Caco-2 (cell line): ENCODE measurements around the gene GPR85. TPM values are rescaled to one million over a fixed set of nuclear protein-coding genes. Genes with fewer than 3 reads are reported as not detected.

Experiments
- BruUV-seq: library from RNA; stranded (reverse); fragments of 400-500 nt; replicated peaks from 2 replicates; lab custom pipeline; 2021; lab: Mats Ljungman, UMichigan
- CTCF ChIA-PET: fragments of 300-600 bp; sonication (Branson Sonifier 250); formaldehyde crosslinking; loops from one replicate; lab custom pipeline; 2022; ENCODE audit warnings: antibody characterized with exemption; lab: Charles Lee
- POLR2A ChIA-PET: fragments of 300-600 bp; sonication (Branson Sonifier 250); formaldehyde crosslinking; loops from one replicate; lab custom pipeline; 2022; ENCODE audit warnings: antibody characterized with exemption; lab: Charles Lee
- DNase-seq, 2 experiments: peaks; one replicate each; pipeline versions ENCODE4 v3.0.0 to v3.0.0-alpha.2; 2020 to 2022
- H3K27me3 ChIP-seq: replicated peaks from 2 replicates; pipeline ENCODE4 v1.6.0; 2011; ENCODE audit warnings: low read length; ENCODE audit not compliant: control insufficient read depth, insufficient read depth
- H3K36me3 ChIP-seq: 2 replicates; pipeline ENCODE4 v1.5.1; 2011; ENCODE audit warnings: low read length; ENCODE audit not compliant: control insufficient read depth, insufficient read depth
- H3K4me1 ChIP-seq: fragments of 250-450 bp; sonication (Bioruptor Pico); 2 replicates; pipeline ENCODE4 v1.5.1; 2020; ENCODE audit warnings: mild to moderate bottlenecking
- H3K4me3 ChIP-seq: 2 replicates; pipeline ENCODE4 v1.5.1; 2011; ENCODE audit warnings: low read depth, mild to moderate bottlenecking, control low read depth, low read length
- H3K9me3 ChIP-seq: fragments of 250-450 bp; sonication (Bioruptor Pico); 2 replicates; pipeline ENCODE4 v1.5.1; 2020; ENCODE audit warnings: mild to moderate bottlenecking, moderate library complexity
- H3K27ac Mint-ChIP-seq: one replicate; pipeline ENCODE4 v1.8.0; 2022; ENCODE audit warnings: mixed read lengths; ENCODE audit not compliant: unreplicated experiment
- H3K27me3 Mint-ChIP-seq: one replicate; pipeline ENCODE4 v1.8.0; 2022; ENCODE audit warnings: mixed read lengths; ENCODE audit not compliant: insufficient read depth, unreplicated experiment
- H3K36me3 Mint-ChIP-seq: one replicate; pipeline ENCODE4 v1.8.0; 2022; ENCODE audit warnings: mild to moderate bottlenecking, mixed read lengths; ENCODE audit not compliant: insufficient read depth, unreplicated experiment
- H3K4me1 Mint-ChIP-seq: one replicate; pipeline ENCODE4 v1.8.0; 2022; ENCODE audit warnings: low read depth, mixed read lengths; ENCODE audit not compliant: unreplicated experiment
- H3K4me3 Mint-ChIP-seq: one replicate; pipeline ENCODE4 v1.8.0; 2022; ENCODE audit warnings: mild to moderate bottlenecking, moderate library complexity, mixed read lengths; ENCODE audit not compliant: unreplicated experiment
- H3K9me3 Mint-ChIP-seq: one replicate; pipeline ENCODE4 v1.8.0; 2022; ENCODE audit warnings: mixed read lengths; ENCODE audit not compliant: unreplicated experiment
- CTCF ChIP-seq, 2 experiments: fragments of 200-600 bp in 1 of 2; IDR thresholded peaks; 1 replicate in 1 of 2; 2 replicates in 1 of 2; pipeline versions ENCODE4 v1.5.1 to v1.8.0; 2011 to 2022; ENCODE audit warnings: antibody characterized with exemption in 1 of 2, control low read depth in 1 of 2, inconsistent platforms in 1 of 2, low read depth in 1 of 2, low read length in 1 of 2, mild to moderate bottlenecking in 1 of 2, moderate library complexity in 1 of 2; ENCODE audit not compliant: insufficient read depth in 1 of 2, severe bottlenecking in 1 of 2, unreplicated experiment in 1 of 2
- intact Hi-C: fragments of 100-400 bp; cut with micrococcal nuclease; formaldehyde crosslinking; loops from one replicate; pipeline ENCODE4 v1.10.0; 2022; ENCODE audit not compliant: unreplicated experiment
- total RNA-seq: library from RNA; stranded (reverse); gene quantifications from 2 replicates; pipeline ENCODE4 v1.2.3, GENCODE V29; 2022

Gene GPR85
- total RNA-seq, 1 experiment from 2014 or later = not detected

GRCh38 chr7:113076703-113077102 is 9.9 kb downstream of the GPR85 start:
- ChIA-PET POLR2A (no interaction called here), CTCF (no interaction called here)
- H3K27me3 Mint-ChIP-seq = peaks cover 10% of the 10 kb centered on the region
- DNase-seq = no peak
- no peaks in the 10 kb centered on the region for H3K36me3 Mint-ChIP-seq
- H3K36me3 ChIP-seq = no peaks in the 10 kb centered on the region
- no peak overlapping the region for H3K4me3 ChIP-seq
- H3K4me1 ChIP-seq = no peaks in the 10 kb centered on the region
- no peaks in the 10 kb centered on the region for H3K9me3 Mint-ChIP-seq
- no peaks in the 10 kb centered on the region for H3K9me3 ChIP-seq
- H3K27ac Mint-ChIP-seq = no peak overlapping the region
- TF ChIP-seq CTCF (IDR thresholded peaks at IDR 0.05; ENCODE audit: insufficient read depth in 1 of 2, low read depth in 1 of 2, low read length in 1 of 2, severe bottlenecking in 1 of 2, unreplicated experiment in 1 of 2) = no peak
- H3K4me3 Mint-ChIP-seq = no peak overlapping the region
- H3K4me1 Mint-ChIP-seq = no peaks in the 10 kb centered on the region
- no peaks in the 10 kb centered on the region for H3K27me3 ChIP-seq
- intact Hi-C loops = no loop called here
- BruUV-seq = no TSS peak

- H3K36me3 Mint-ChIP-seq = no peaks in the 10 kb centered on the region
- no peaks in the 10 kb centered on the region for H3K9me3 ChIP-seq
- ChIA-PET POLR2A (no interaction called here), CTCF (no interaction called here)
- H3K36me3 ChIP-seq = no peaks in the 10 kb centered on the region
- H3K27me3 Mint-ChIP-seq = peaks cover 8% of the 10 kb centered on the region
- intact Hi-C loops = no loop called here
- H3K9me3 Mint-ChIP-seq = no peaks in the 10 kb centered on the region
- TF ChIP-seq CTCF (IDR thresholded peaks at IDR 0.05; ENCODE audit: insufficient read depth in 1 of 2, low read depth in 1 of 2, low read length in 1 of 2, severe bottlenecking in 1 of 2, unreplicated experiment in 1 of 2) = no peak
- H3K4me3 Mint-ChIP-seq = no peak overlapping the region
- H3K4me1 Mint-ChIP-seq = no peaks in the 10 kb centered on the region
- DNase-seq = no peak
- no TSS peak for BruUV-seq
- no peaks in the 10 kb centered on the region for H3K27me3 ChIP-seq
- no peaks in the 10 kb centered on the region for H3K4me1 ChIP-seq
- H3K27ac Mint-ChIP-seq = no peak overlapping the region
- no peak overlapping the region for H3K4me3 ChIP-seq
These were observed 15.2 kb downstream of the GPR85 start for GRCh38 chr7:113071465-113071864.

- no peaks in the 10 kb centered on the region for H3K36me3 Mint-ChIP-seq
- Histone ChIP-seq H3K4me3 (no peak overlapping the region), H3K27me3 (no peaks in the 10 kb centered on the region), H3K36me3 (no peaks in the 10 kb centered on the region), H3K4me1 (no peaks in the 10 kb centered on the region), H3K9me3 (no peaks in the 10 kb centered on the region)
- BruUV-seq = no TSS peak
- ChIA-PET CTCF (no interaction called here), POLR2A (no interaction called here)
- DNase-seq = no peak
- no peaks in the 10 kb centered on the region for H3K4me1 Mint-ChIP-seq
- no peaks in the 10 kb centered on the region for H3K9me3 Mint-ChIP-seq
- no peak for TF ChIP-seq CTCF (IDR thresholded peaks at IDR 0.05; ENCODE audit: insufficient read depth in 1 of 2, low read depth in 1 of 2, low read length in 1 of 2, severe bottlenecking in 1 of 2, unreplicated experiment in 1 of 2)
- no peak overlapping the region for H3K27ac Mint-ChIP-seq
- H3K27me3 Mint-ChIP-seq = peaks cover 7% of the 10 kb centered on the region
- intact Hi-C loops = no loop called here
- H3K4me3 Mint-ChIP-seq = no peak overlapping the region
These were observed 24.1 kb downstream of the GPR85 start for GRCh38 chr7:113062499-113062898.
